ENCODE measurements around the gene KLC1. TPM values are rescaled to one million over a fixed set of nuclear protein-coding genes. Genes with fewer than 3 reads are reported as not detected.
A peak's percentile ranks its signal among the peaks of the same experiment; 100 is the strongest.

The KLC1 gene
- total and polyA plus RNA-seq, 10 of the 15 experiments (the other 5 are each of a cell fraction or from before 2014, with no cell fraction given) = 5.5 to 137 (median 76.1) TPM

- TF ChIP-seq ZNF687 (IDR thresholded peaks at IDR 0.05) (peak; percentile 61), JUND (IDR thresholded peaks at IDR 0.05; ENCODE audit: low read depth, low read length) (no peak), PAX5 (IDR thresholded peaks at IDR 0.05; ENCODE audit: borderline replicate concordance, low read depth, low read length) (peak; percentile 64; the same call in 1 of the 2 replicates), RELA (IDR thresholded peaks at IDR 0.05; ENCODE audit: borderline replicate concordance, partially characterized antibody) (no peak), ZBTB33 (IDR thresholded peaks at IDR 0.05) (no peak), NR2F1 (conservative IDR thresholded peaks at IDR 0.05) (peak; percentile 62), POLR2A (IDR thresholded peaks at IDR 0.05; ENCODE audit: low read depth, low read length) (peak; percentile 75), ZBTB4 (CRISPR knock-in tag; IDR thresholded peaks at IDR 0.05) (no peak), KAT2A (conservative IDR thresholded peaks at IDR 0.05; ENCODE audit: control insufficient read depth, low read depth, low read length) (no peak), IKZF2 (IDR thresholded peaks at IDR 0.05) (no peak), ESRRA (IDR thresholded peaks at IDR 0.05; ENCODE audit: low read length) (no peak)
- TF ChIP-seq, protein P1, sequence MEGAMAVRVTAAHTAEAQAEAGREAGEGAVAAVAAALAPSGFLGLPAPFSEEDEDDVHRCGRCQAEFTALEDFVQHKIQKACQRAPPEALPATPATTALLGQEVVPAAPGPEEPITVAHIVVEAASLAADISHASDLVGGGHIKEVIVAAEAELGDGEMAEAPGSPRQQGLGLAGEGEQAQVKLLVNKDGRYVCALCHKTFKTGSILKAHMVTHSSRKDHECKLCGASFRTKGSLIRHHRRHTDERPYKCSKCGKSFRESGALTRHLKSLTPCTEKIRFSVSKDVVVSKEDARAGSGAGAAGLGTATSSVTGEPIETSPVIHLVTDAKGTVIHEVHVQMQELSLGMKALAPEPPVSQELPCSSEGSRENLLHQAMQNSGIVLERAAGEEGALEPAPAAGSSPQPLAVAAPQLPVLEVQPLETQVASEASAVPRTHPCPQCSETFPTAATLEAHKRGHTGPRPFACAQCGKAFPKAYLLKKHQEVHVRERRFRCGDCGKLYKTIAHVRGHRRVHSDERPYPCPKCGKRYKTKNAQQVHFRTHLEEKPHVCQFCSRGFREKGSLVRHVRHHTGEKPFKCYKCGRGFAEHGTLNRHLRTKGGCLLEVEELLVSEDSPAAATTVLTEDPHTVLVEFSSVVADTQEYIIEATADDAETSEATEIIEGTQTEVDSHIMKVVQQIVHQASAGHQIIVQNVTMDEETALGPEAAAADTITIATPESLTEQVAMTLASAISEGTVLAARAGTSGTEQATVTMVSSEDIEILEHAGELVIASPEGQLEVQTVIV (IDR thresholded peaks at IDR 0.05; ENCODE audit: borderline replicate concordance, partially characterized antibody) = no peak
Observed at GRCh38 chr14:103628221-103628683, 759 bp upstream of the KLC1 start (continued).

Measured in GM12878 (cell line).